Stimulated activated memory B cell treated with anti-CD40 and anti-IgM and Interleukin-4, amounts not matched to agents 10 μg/mL and 1 μg/mL and 100 μg/mL, for 72 hours (primary cell): ENCODE measurements around the gene NCK1.

Experiments used
- ATAC-seq: fragments of 150-1000 bp; cut with Tn5 transposase; 2 replicates; pipeline ENCODE4 v1.10.0; 2021
- H3K27ac Mint-ChIP-seq: one replicate; pipeline ENCODE4 v1.8.0; 2022; ENCODE audit warnings: mild to moderate bottlenecking, mixed read lengths
- H3K27me3 Mint-ChIP-seq: one replicate; pipeline ENCODE4 v1.8.0; 2022; ENCODE audit warnings: mixed read lengths
- H3K36me3 Mint-ChIP-seq: one replicate; pipeline ENCODE4 v1.8.0; 2022; ENCODE audit warnings: mixed read lengths
- H3K4me1 Mint-ChIP-seq: one replicate; pipeline ENCODE4 v1.8.0; 2022; ENCODE audit warnings: mixed read lengths
- H3K4me3 Mint-ChIP-seq: one replicate; pipeline ENCODE4 v1.8.0; 2022; ENCODE audit warnings: mild to moderate bottlenecking, moderate library complexity, mixed read lengths
- H3K9me3 Mint-ChIP-seq: one replicate; pipeline ENCODE4 v1.8.0; 2022; ENCODE audit warnings: mixed read lengths

Gene NCK1

GRCh38 chr3:136910697-136911096 is 48.7 kb downstream of the NCK1 start:
- Mint-ChIP-seq H3K4me1 (peaks cover 82% of the 10 kb centered on the region), H3K36me3 (peaks cover 43% of the 10 kb centered on the region), H3K9me3 (peaks cover 3% of the 10 kb centered on the region), H3K27ac (no peak overlapping the region), H3K4me3 (no peak overlapping the region), H3K27me3 (no peaks in the 10 kb centered on the region)
- no peak for ATAC-seq

GRCh38 chr3:136913168-136913567 is 51.2 kb downstream of the NCK1 start:
- no peak for ATAC-seq
- Mint-ChIP-seq H3K27me3 (no peaks in the 10 kb centered on the region), H3K9me3 (peaks cover 3% of the 10 kb centered on the region), H3K4me3 (no peak overlapping the region), H3K36me3 (peaks cover 37% of the 10 kb centered on the region), H3K4me1 (peaks cover 78% of the 10 kb centered on the region), H3K27ac (no peak overlapping the region)

GRCh38 chr3:136914739-136915138 is 52.7 kb downstream of the NCK1 start:
- Mint-ChIP-seq H3K27ac (no peak overlapping the region), H3K36me3 (peaks cover 37% of the 10 kb centered on the region)

GRCh38 chr3:136916223-136916622 is 54.2 kb downstream of the NCK1 start:
- ATAC-seq = no peak
- peaks cover 58% of the 10 kb centered on the region for H3K4me1 Mint-ChIP-seq
- no peaks in the 10 kb centered on the region for H3K27me3 Mint-ChIP-seq
- no peak overlapping the region for H3K4me3 Mint-ChIP-seq
- no peak overlapping the region for H3K27ac Mint-ChIP-seq
- H3K9me3 Mint-ChIP-seq = no peaks in the 10 kb centered on the region
- peaks cover 35% of the 10 kb centered on the region for H3K36me3 Mint-ChIP-seq

More at GRCh38 chr3:136914739-136915138, 52.7 kb downstream of the NCK1 start:
- Mint-ChIP-seq H3K4me3 (no peak overlapping the region), H3K9me3 (peaks cover 3% of the 10 kb centered on the region), H3K4me1 (peaks cover 68% of the 10 kb centered on the region), H3K27me3 (no peaks in the 10 kb centered on the region)
- no peak for ATAC-seq

GRCh38 chr3:136919799-136920580 is 58.0 kb downstream of the NCK1 start:
- peaks cover 19% of the 10 kb centered on the region for H3K36me3 Mint-ChIP-seq
- H3K27ac Mint-ChIP-seq = no peak overlapping the region
- no peak for ATAC-seq
- H3K4me1 Mint-ChIP-seq = peaks cover 56% of the 10 kb centered on the region
- no peak overlapping the region for H3K4me3 Mint-ChIP-seq
- no peaks in the 10 kb centered on the region for H3K9me3 Mint-ChIP-seq
- H3K27me3 Mint-ChIP-seq = no peaks in the 10 kb centered on the region

- Mint-ChIP-seq H3K27ac (no peak overlapping the region), H3K4me1 (peaks cover 55% of the 10 kb centered on the region), H3K4me3 (no peak overlapping the region), H3K36me3 (peaks cover 15% of the 10 kb centered on the region), H3K9me3 (no peaks in the 10 kb centered on the region), H3K27me3 (no peaks in the 10 kb centered on the region)
- ATAC-seq = no peak
These were observed 59.0 kb downstream of the NCK1 start for GRCh38 chr3:136920904-136921611.

GRCh38 chr3:136925425-136926190 is 63.6 kb downstream of the NCK1 start:
- peaks cover 42% of the 10 kb centered on the region for H3K4me1 Mint-ChIP-seq
- no peak overlapping the region for H3K27ac Mint-ChIP-seq
- H3K4me3 Mint-ChIP-seq = no peak overlapping the region
- ATAC-seq = peak; percentile 59
- H3K9me3 Mint-ChIP-seq = no peaks in the 10 kb centered on the region
- peaks cover 34% of the 10 kb centered on the region for H3K36me3 Mint-ChIP-seq
- no peaks in the 10 kb centered on the region for H3K27me3 Mint-ChIP-seq

- ATAC-seq = no peak
- Mint-ChIP-seq H3K27me3 (no peaks in the 10 kb centered on the region), H3K4me1 (peaks cover 47% of the 10 kb centered on the region), H3K4me3 (no peak overlapping the region), H3K36me3 (peaks cover 22% of the 10 kb centered on the region), H3K9me3 (no peaks in the 10 kb centered on the region), H3K27ac (no peak overlapping the region)
These were observed 66.2 kb downstream of the NCK1 start for GRCh38 chr3:136928240-136928639.

GRCh38 chr3:136929977-136930670 is 68.1 kb downstream of the NCK1 start:
- no peak for ATAC-seq
- Mint-ChIP-seq H3K4me3 (no peak overlapping the region), H3K36me3 (peaks cover 39% of the 10 kb centered on the region), H3K9me3 (no peaks in the 10 kb centered on the region), H3K27me3 (no peaks in the 10 kb centered on the region), H3K4me1 (peaks cover 52% of the 10 kb centered on the region), H3K27ac (peak overlapping the region; percentile 30)

GRCh38 chr3:136931606-136932005 is 69.6 kb downstream of the NCK1 start:
- Mint-ChIP-seq H3K27ac (peak overlapping the region; percentile 81), H3K9me3 (peaks cover 3% of the 10 kb centered on the region), H3K4me1 (peaks cover 48% of the 10 kb centered on the region), H3K4me3 (no peak overlapping the region), H3K27me3 (no peaks in the 10 kb centered on the region), H3K36me3 (peaks cover 49% of the 10 kb centered on the region)
- ATAC-seq = no peak

GRCh38 chr3:136932523-136932922 is 70.5 kb downstream of the NCK1 start:
- Mint-ChIP-seq H3K9me3 (peaks cover 3% of the 10 kb centered on the region), H3K4me1 (peaks cover 51% of the 10 kb centered on the region), H3K27ac (peak overlapping the region; percentile 81), H3K4me3 (no peak overlapping the region), H3K27me3 (no peaks in the 10 kb centered on the region), H3K36me3 (peaks cover 53% of the 10 kb centered on the region)
- ATAC-seq = peak; percentile 81

GRCh38 chr3:136932978-136933772 is 71.2 kb downstream of the NCK1 start:
- H3K4me3 Mint-ChIP-seq = peak overlapping the region; percentile 8
- peak overlapping the region; percentile 81 for H3K27ac Mint-ChIP-seq
- ATAC-seq = peak; percentile 64
- H3K36me3 Mint-ChIP-seq = peaks cover 53% of the 10 kb centered on the region
- no peaks in the 10 kb centered on the region for H3K27me3 Mint-ChIP-seq
- H3K9me3 Mint-ChIP-seq = peaks cover 3% of the 10 kb centered on the region
- peaks cover 57% of the 10 kb centered on the region for H3K4me1 Mint-ChIP-seq

- no peak overlapping the region for H3K27ac Mint-ChIP-seq
- H3K27me3 Mint-ChIP-seq = no peaks in the 10 kb centered on the region
- H3K9me3 Mint-ChIP-seq = peaks cover 3% of the 10 kb centered on the region
- peaks cover 47% of the 10 kb centered on the region for H3K36me3 Mint-ChIP-seq
- no peak for ATAC-seq
- H3K4me1 Mint-ChIP-seq = peaks cover 71% of the 10 kb centered on the region
- H3K4me3 Mint-ChIP-seq = no peak overlapping the region
These were observed 75.2 kb downstream of the NCK1 start for GRCh38 chr3:136937175-136937574.

- Mint-ChIP-seq H3K27ac (no peak overlapping the region), H3K4me3 (no peak overlapping the region), H3K4me1 (peaks cover 70% of the 10 kb centered on the region), H3K9me3 (peaks cover 3% of the 10 kb centered on the region), H3K36me3 (peaks cover 47% of the 10 kb centered on the region), H3K27me3 (no peaks in the 10 kb centered on the region)
- no peak for ATAC-seq
These were observed 75.8 kb downstream of the NCK1 start for GRCh38 chr3:136937851-136938250.
